Measurements from ENCODE around the gene ME3. TPM values are rescaled to one million over a fixed set of nuclear protein-coding genes. Genes with fewer than 3 reads are reported as not detected.

Gene ME3
- polyA plus RNA-seq, 2 of the 4 experiments (the other 2 are of a cell fraction): 19.7 to 22.3 TPM

- H3K27ac ChIP-seq: peak overlapping the region; percentile 89 to 94
- no peak overlapping the region for H3K4me3 ChIP-seq
- H3K9me3 ChIP-seq: peaks cover 35% of the 10 kb centered on the region
- POLR2A ChIA-PET: interaction anchor here (1.4 to 3.0 kb wide), 2 partner anchors 20 to 25 kb away, joined by 3 to 14 read pairs; no protein-coding TSS in a partner anchor
- CTCF ChIA-PET: interaction anchor here (0.8 to 1.7 kb wide), 6 partner anchors 12 to 146 kb away, joined by 3 to 7 read pairs (median 4); no protein-coding TSS in a partner anchor
- H3K4me1 ChIP-seq: peaks cover 36% of the 10 kb centered on the region
- DNase-seq (ENCODE audit: low read depth in 1 of 2, low spot score in 1 of 2) (no peak), FAIRE-seq (no peak), ATAC-seq (peak; percentile 9 to 12; a peak in 2 of 6 replicates)
- WGBS (ENCODE audit: missing lambda C conversion rate): 90% methylated on average over 2 of the region's 2 CpGs
- TF ChIP-seq HOXA7 (CRISPR knock-in tag; IDR thresholded peaks at IDR 0.05) (no peak), HES2 (IDR thresholded peaks at IDR 0.05) (no peak), JUNB (IDR thresholded peaks at IDR 0.05) (no peak), TFCP2L1 (CRISPR knock-in tag; IDR thresholded peaks at IDR 0.05) (no peak), RNF2 (IDR thresholded peaks at IDR 0.05; ENCODE audit: borderline replicate concordance, low read depth) (no peak), PBX3 (IDR thresholded peaks at IDR 0.05) (no peak), HEYL (CRISPR knock-in tag; IDR thresholded peaks at IDR 0.05) (no peak), MAZ (IDR thresholded peaks at IDR 0.05; ENCODE audit: borderline replicate concordance, low read depth, low read length) (no peak), E2F6 (IDR thresholded peaks at IDR 0.05; ENCODE audit: borderline replicate concordance, low read depth) (no peak), HOXB13 (CRISPR knock-in tag; IDR thresholded peaks at IDR 0.05; ENCODE audit: low read depth) (no peak), ZSCAN20 (CRISPR knock-in tag; IDR thresholded peaks at IDR 0.05) (no peak), MAX (IDR thresholded peaks at IDR 0.05) (no peak), KDM1A (IDR thresholded peaks at IDR 0.05; ENCODE audit: low read depth) (no peak), BCL3 (IDR thresholded peaks at IDR 0.05) (no peak), PHF8 (IDR thresholded peaks at IDR 0.05; ENCODE audit: borderline replicate concordance, low read depth) (no peak), ZNF302 (CRISPR knock-in tag; IDR thresholded peaks at IDR 0.05) (no peak), GATA3 (IDR thresholded peaks at IDR 0.05; ENCODE audit: borderline replicate concordance) (no peak), CTCF (IDR thresholded peaks at IDR 0.05) (no peak), SREBF2 (IDR thresholded peaks at IDR 0.05) (no peak), EP300 (IDR thresholded peaks at IDR 0.05) (no peak)
- peak overlapping the region; percentile 66 for H3K4me2 ChIP-seq
Observed at GRCh38 chr11:86720546-86720945, 48.1 kb upstream of the ME3 start.

- Histone ChIP-seq H3K4me1 (peaks cover 36% of the 10 kb centered on the region), H3K27ac (peak overlapping the region; percentile 89 to 94), H3K9me3 (peaks cover 34% of the 10 kb centered on the region), H3K4me3 (no peak overlapping the region), H3K4me2 (peak overlapping the region; percentile 66)
- DNase-seq (ENCODE audit: low read depth in 1 of 2, low spot score in 1 of 2) (peak; percentile 56 to 84), FAIRE-seq (peak; percentile 99), ATAC-seq (peak; percentile 79 to 90)
- POLR2A ChIA-PET: interaction anchor here (1.4 to 3.0 kb wide), 3 partner anchors 21 to 81 kb away, joined by 3 to 14 read pairs (median 8); partner anchors contain the start of gene PRSS23
- WGBS (ENCODE audit: missing lambda C conversion rate): 0% methylated on average over 1 of the region's 1 CpG
- CTCF ChIA-PET: interaction anchor here (0.8 to 1.7 kb wide), 5 partner anchors 11 to 145 kb away, joined by 3 to 8 read pairs (median 4); no protein-coding TSS in a partner anchor
- TF ChIP-seq HEYL (CRISPR knock-in tag; IDR thresholded peaks at IDR 0.05) (no peak), BHLHE40 (IDR thresholded peaks at IDR 0.05; ENCODE audit: low read depth, low read length) (no peak), JUNB (IDR thresholded peaks at IDR 0.05) (peak; percentile 87), CBX8 (IDR thresholded peaks at IDR 0.05) (no peak), ZNF302 (CRISPR knock-in tag; IDR thresholded peaks at IDR 0.05) (no peak), NPAS2 (CRISPR knock-in tag; IDR thresholded peaks at IDR 0.05; ENCODE audit: borderline replicate concordance) (no peak), ZC3H11A (IDR thresholded peaks at IDR 0.05) (no peak), RAD21 (conservative IDR thresholded peaks at IDR 0.05 in 1 of 2, IDR thresholded peaks at IDR 0.05 in 1 of 2) (peak in 1 of 2 experiments; percentile 21; a peak in 1 of 5 replicates), POLR2AphosphoS2 (conservative IDR thresholded peaks at IDR 0.05; ENCODE audit: low read length) (no peak), CBX2 (IDR thresholded peaks at IDR 0.05; ENCODE audit: borderline replicate concordance, low read depth) (no peak), TP53 (CRISPR knock-in tag; IDR thresholded peaks at IDR 0.05) (no peak), CTCF (IDR thresholded peaks at IDR 0.05) (no peak), JUN (IDR thresholded peaks at IDR 0.05) (0 out of 5 replicates have a peak, but pooled peaks of 1 of the 2 experiments have one; percentile 48)
Observed at GRCh38 chr11:86719781-86720463, 47.5 kb upstream of the ME3 start.

Measured in A549 (cell line).